Activated T-cell treated with anti-CD3 and anti-CD28 coated beads for 4 hours (primary cell): Measurements from ENCODE around the gene RGMA.
"Not testable (repeated sequence)": the region's sequence is repeated elsewhere in the genome, so short reads cannot be mapped to it uniquely, and the experiment has no call there.

Experiments
- DNase-seq: peaks from one replicate; pipeline ENCODE4 v3.0.0-alpha.2; 2020

Gene RGMA

DNA sequence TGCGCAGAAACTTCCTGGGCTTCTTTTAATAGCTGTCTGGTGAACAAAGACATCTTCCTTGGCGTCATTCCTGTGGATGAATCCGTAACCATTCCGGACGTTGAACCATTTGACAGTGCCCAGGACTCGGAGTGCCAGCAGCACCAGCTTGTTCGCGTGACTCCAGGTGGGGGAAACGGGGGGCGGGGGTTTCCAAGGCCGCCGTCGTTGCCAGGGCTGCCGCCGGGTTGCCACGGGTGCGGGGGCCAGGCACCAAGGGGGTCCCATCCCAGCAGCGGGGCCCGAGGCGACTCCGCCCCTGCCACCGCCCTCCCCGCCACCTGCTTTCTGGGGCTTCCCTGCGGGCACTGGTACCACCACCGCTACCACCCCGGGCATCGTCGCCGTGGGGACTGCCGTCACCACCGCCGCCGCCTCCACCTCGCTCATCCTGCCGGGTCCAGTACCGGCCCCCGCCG lies 22.8 kb downstream of the RGMA start:
- DNase-seq = no peak

DNA sequence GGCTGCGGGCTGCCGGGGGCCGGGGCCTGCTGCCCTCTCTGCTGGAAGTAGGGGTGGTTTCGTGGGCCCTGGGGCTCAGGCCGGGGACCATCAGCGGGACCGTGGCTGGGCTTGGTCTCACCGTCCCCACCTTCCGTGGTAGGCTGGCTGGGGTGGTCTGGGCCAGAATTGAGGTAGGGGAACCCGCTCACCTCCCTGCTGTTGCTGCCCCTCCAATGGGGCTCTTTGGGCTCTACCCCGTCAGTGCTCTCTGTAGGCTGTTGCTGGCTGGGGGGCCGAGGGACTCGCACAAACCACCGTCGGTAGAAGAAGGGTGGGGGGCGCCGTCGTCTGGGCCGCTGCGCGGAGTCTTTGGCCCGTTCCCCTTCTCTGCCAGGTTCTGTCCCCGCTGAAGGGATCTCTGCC lies 23.4 kb downstream of the RGMA start:
- DNase-seq = no peak

DNA sequence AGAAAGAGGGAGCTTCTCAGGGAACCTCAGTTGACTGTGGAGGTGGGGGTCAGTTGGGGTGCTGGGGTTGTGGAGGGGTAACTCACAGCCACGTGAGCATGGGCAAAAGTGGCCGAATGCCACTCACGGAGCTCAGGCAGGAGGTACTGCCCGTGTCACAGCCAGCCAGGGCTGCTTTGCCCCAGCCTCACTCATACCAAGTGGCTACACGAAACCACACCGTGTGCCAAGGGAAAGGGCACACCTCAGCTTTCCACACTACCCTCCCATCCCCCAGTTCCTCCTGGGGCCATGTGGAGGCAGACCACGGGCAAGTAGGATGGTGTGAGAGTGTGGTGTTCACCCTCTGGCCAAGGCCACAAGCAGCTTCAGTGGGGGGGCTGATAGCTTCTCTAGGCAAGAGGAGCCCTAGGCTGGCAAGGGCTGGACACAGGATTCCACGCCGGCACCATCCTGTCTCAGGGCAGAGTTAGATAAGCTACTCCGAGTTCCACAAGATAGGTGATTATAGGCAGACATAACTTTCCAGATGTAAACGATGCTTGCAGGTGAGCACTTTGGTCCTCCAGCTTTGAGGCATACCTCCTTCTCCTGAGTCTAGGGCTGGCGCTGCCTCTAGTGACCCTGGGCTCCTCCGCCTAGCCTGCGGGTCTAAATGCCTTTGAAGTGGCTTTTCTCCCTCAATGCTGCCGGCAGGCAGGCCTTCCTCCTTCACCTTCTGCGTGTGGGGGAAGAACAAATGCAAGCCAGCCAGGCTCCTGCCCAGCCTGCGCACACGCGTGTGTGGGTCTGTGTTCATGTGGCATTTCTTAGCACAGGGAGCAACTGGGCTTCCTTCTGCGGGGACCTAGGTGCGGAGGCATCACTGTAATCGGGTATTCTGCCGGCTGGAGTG lies 25.0 kb downstream of the RGMA start:
- no peak for DNase-seq

GRCh38 chr15:93063262-93063671 lies 25.7 kb downstream of the RGMA start:
- no peak for DNase-seq

- DNase-seq = not testable (repeated sequence)
Measured at GRCh38 chr15:93062628-93063261, 26.3 kb downstream of the RGMA start.

DNA sequence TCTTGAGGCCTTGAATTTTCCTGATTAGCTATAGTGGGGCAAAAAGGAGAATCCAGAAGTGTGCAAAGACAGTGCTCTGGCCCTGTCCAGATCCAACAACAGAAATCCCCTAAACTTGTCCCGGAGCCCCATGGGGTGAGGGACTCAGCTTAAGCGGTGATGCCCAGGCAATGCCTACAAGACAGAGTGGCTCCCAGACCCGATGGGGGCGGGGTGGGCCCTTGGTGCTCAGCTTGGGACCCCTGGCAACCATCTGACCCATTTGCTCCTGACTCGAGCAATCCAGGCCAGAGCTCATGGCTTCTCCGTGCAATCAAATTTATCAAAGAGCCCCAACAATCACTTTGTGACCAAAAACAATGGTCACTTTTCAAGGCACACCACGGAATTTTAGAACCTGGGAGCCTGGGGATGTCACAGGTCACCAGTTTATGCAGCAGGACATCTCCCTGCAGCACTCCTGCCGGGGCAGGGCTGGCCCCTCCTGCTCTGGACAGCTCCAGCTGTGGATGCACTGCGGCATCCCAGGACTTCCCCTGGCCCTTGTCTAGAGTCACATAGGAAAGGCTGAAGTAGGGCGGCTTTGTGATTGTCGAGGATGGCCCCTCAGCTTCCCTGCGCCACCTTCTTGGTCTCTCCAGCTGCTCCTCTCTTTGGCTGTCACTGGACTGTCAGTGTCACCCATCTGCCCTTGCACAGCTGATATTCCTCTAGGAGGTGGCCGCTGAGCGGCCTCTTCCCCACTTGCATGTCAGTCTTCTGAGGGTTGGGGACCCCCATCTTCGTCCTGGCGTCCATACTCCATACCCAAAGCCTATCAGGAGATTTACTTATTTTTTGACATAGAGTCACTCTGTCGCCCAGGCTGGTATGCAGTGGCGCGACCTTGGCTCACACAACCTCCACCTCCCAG lies 28.4 kb downstream of the RGMA start:
- DNase-seq = no peak

GRCh38 chr15:93059442-93059841 lies 29.6 kb downstream of the RGMA start:
- DNase-seq = no peak

GRCh38 chr15:93058904-93059427 lies 30.0 kb downstream of the RGMA start:
- no peak for DNase-seq

DNA sequence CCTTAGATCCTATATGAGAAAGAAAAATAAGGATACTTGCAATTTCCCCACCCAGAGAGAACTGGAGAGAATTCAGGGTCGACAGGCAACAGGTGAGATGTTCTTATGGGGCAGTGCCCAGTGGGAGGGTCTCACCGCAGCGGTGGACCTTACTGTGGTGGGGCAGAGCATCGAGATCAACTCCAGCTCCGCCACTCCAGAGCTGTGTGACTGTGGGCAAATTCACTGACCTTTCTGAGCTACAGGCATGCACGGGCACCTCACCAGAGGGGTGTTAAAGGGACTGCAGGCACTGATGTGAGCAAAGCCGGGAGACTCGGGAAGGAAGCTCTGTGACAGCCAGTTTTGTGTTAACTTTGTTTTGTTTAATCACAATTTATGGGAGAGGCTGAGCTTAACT lies 30.9 kb downstream of the RGMA start:
- DNase-seq = no peak

DNA sequence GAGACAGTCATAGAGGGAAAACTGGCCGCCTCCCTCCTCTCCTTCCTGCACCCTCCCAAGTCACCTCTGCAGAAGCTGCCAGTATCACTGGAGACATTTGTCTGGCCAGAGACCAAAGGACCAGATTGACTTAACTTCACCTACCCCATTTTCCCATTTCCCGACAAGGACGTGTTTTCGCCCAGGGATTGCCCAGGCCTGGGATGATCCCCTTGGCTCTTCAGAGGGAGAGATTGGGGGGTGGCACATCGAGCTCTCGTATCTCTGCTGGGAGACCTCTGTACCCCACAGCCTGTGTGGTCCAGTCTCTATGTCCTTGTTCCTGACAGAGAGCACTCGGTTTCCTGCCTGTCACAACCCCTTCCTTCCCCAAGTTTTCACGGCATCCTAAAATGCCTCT lies 31.4 kb downstream of the RGMA start:
- no peak for DNase-seq

DNA sequence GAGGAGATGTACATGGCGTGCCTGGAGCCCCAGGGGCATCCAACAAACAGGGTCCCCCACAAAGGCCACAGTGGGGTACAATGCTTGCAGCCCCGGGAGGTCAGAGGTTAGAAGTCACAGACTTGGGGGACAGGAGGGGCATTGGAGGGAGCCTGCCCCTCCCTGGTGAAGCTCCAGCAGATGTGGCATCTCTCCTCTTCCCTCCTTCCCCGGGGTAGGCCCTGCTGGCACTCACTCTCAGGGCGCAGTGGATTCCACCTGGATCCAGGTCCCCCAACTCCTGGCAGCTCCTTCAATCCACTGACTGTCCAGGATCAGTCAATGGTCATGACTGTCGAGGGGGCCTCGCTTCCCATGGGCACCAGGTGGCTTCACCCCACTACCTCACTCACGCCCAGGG lies 32.2 kb downstream of the RGMA start:
- DNase-seq = no peak

DNA sequence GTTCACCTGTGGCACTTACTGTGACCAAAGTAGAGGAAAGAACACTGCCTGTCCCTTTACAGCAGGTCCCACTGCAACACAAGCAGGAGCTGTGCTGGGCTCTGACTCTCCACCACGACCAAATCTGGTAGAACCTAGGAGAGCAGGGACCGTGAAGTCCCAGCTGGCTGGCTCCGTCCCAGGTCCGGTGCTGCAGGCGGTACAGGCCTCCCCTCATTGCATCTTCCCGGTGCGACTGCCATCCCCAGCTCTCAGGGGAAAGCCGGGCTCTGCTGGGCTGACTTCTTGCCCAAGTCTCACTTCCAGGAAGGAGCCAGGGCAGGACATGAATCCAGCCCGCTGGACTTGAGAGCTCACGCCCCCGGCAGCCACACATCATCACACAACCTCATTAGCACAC lies 33.8 kb downstream of the RGMA start:
- no peak for DNase-seq

DNA sequence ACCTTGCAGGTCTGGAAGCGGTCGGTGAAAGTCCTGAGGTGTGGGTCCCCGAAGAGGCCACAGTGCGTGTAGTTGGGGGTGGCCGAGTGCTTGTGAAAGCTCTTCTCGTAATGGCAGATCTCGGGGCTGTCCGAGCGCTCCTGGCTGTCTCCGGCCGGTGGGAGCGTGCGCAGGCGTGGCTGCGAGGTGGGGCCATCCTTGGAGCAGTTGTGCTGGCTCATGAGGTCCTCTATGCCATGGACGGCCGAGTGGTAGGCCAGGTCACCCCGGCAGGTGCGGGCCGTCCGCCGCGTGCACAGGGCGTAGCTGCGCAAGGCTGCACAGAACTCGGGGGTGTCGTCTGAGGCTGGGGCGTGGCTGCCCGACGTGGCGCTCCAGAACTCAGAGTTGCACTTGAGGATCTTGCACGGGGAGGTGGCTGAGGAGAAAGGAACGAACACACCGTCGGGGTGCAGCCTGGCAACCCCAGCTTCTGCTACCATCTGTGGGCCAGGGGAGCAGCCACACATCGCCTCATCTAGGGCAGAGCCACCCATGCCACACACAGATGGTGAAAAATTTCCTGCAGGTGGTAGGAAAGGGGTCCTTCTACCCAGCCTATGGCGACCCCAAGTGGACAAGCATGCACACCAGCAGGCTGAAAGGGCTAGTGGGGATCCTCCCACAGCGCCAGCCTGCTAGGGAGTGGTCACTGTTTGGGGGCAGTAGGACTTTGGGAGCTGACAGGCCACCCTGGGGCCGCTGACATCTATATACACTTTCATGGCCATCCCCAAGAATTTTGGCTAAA lies 36.7 kb downstream of the RGMA start:
- DNase-seq = no peak

GRCh38 chr15:93051236-93052089 lies 37.5 kb downstream of the RGMA start:
- DNase-seq = no peak

DNA sequence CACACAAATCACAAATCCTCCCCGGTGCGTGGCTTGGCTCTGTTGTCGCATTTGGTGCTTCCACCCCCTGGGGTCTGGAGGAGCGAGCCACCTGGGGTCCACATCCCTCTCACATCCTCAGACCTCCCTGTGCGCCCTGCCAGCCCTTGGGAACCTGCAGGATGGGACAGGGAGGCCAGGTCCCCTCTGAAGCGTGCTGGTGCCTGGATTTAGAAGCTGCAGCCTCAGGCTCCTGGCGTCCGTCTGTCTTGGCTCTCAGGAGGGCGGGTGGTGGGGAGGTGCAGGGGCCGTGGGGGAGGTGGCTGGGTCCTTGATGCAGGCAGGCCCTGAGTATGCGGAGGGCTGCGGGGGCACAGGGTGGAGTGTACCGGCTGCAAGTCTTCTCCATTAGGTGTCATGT lies 38.4 kb downstream of the RGMA start:
- DNase-seq = no peak

GRCh38 chr15:93049914-93050578 lies 39.0 kb downstream of the RGMA start:
- no peak for DNase-seq

- no peak for DNase-seq
Measured at GRCh38 chr15:93049233-93049632, 39.8 kb downstream of the RGMA start.

DNA sequence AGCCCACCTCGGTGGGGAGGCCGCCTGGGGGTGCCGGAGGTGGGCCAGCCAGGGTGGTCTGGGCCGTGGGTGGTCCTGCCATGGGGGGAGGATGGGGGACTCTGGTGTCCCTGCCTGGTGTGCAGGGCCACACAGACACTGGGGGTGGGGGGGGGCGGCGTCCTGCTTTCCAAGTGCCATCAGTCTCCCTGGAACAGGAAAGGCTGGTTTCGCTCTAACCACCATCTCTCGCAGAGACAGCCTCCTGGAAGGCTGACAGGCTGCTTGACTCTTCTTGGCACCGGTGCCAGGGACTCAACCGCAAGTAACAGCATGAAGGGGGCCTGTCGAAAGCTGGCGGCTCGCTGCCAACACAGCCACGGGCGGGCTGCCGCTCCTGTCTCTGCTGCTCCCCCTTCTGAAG lies 40.3 kb downstream of the RGMA start:
- DNase-seq = no peak

DNA sequence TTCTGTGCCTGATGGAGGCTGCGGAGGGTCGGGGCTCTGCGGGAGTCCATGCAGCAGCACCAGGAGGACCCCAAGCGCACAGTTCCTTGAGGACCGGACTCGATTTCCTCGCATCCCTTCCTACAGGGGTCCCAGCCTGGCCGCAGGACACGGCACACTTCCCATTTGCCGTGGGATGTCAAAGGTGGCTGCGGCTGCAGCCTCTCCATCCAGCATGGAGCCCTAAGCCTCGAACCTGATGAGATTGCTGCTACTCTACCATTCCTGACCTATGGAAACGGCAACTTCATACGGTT lies 40.6 kb downstream of the RGMA start:
- no peak for DNase-seq

DNA sequence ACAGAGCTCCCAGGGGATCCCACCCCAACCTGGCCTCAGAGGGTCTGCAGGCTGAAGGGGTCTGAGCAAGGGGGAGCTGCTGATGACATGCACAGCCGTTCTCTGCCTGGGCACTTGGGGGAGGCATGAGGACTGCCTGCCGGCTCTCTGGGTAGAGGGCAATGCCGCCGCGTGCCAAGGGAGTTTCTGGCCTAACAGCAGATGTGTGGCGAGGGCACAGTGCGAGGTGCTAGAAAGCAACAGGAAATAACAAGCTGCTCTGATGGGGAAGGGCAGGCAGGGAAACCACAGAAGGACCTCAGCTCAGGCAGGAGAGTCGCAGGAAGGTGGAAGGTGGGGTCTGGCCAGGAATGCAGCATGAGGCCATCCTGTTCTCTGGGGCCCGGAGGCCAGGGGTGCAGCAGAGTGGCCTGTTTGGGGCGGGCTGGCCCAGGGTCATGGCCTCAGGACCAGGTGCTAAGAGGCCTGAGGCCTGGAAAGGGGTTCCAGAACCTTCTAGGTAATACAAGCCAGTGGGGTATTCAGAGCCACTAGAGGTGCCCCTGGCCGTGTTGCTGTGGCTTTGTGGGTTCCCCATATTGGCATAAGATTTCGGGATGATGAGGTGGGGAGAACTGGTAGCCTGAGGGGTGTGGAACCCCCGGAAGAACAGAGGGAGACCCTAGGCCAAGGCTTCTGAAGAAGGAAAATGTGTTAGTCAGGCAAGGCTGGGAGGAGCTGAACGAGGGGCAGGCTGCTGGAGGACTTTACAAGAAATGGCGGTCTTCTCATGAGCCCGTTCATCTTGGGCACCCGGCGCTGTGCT lies 41.2 kb downstream of the RGMA start:
- no peak for DNase-seq
